HEK293 (cell line): ENCODE measurements around the gene MXRA8.
"Not testable (repeated sequence)": the region's sequence is repeated elsewhere in the genome, so short reads cannot be mapped to it uniquely, and the experiment has no call there.

ENCODE experiments used
- CTCF ChIA-PET: fragments of 350-600 bp; formaldehyde crosslinking; extraction: SDS; loops from one replicate; lab custom pipeline; 2021; ENCODE audit warnings: antibody characterized with exemption; lab: Yijun Ruan, JAX
- POLR2A ChIA-PET: fragments of 300-600 bp; formaldehyde crosslinking; extraction: SDS; loops from one replicate; lab custom pipeline; 2020; ENCODE audit warnings: antibody characterized with exemption, inconsistent platforms; lab: Yijun Ruan, JAX
- H3K27ac ChIP-seq: fragments of 200-500 bp; sonication (Bioruptor generic); 2 replicates; pipeline ENCODE4 v1.5.1; 2014; ENCODE audit warnings: low read depth, low read length, control low read depth, inconsistent platforms; ENCODE audit errors: extremely low read depth
- H3K36me3 ChIP-seq, 2 experiments: fragments of 200-500 bp in 1 of 2; sonication (Bioruptor generic) in 1 of 2; 1 replicate in 1 of 2; 2 replicates in 1 of 2; pipeline ENCODE4 v1.5.1; 2014 to 2017; ENCODE audit warnings: inconsistent platforms in 2 of 2, low read length in 2 of 2; ENCODE audit not compliant: control insufficient read depth in 2 of 2, insufficient read depth in 1 of 2
- H3K4me1 ChIP-seq: fragments of 200-500 bp; sonication (Bioruptor generic); 2 replicates; pipeline ENCODE4 v1.5.1; 2014; ENCODE audit warnings: mild to moderate bottlenecking, low read length, inconsistent platforms; ENCODE audit not compliant: control insufficient read depth, insufficient read depth
- H3K4me3 ChIP-seq: 2 replicates; pipeline ENCODE4 v1.5.1; 2011; ENCODE audit warnings: low read depth, mild to moderate bottlenecking, control low read depth, low read length, moderate library complexity
- H3K9me3 ChIP-seq: fragments of 200-500 bp; sonication (Bioruptor generic); 2 replicates; pipeline ENCODE4 v1.5.1; 2014; ENCODE audit warnings: low read depth, low read length, inconsistent platforms; ENCODE audit not compliant: control insufficient read depth, insufficient read depth
- AEBP2 ChIP-seq: fragments of 450-650 bp; formaldehyde crosslinking; IDR thresholded peaks from 2 replicates; pipeline ENCODE4 v1.5.1; 2016; ENCODE audit warnings: missing biosample characterization, missing genetic modification characterization, borderline replicate concordance
- KLF7 ChIP-seq: fragments of 450-650 bp; formaldehyde crosslinking; IDR thresholded peaks from 2 replicates; pipeline ENCODE4 v1.5.1; 2016; ENCODE audit warnings: missing biosample characterization, missing genetic modification characterization, borderline replicate concordance
- MZF1 ChIP-seq: fragments of 450-650 bp; formaldehyde crosslinking; IDR thresholded peaks from 2 replicates; pipeline ENCODE4 v1.5.1; 2017; ENCODE audit warnings: missing biosample characterization, missing genetic modification characterization, borderline replicate concordance
- SETDB1 ChIP-seq: IDR thresholded peaks from one replicate; pipeline ENCODE4 v1.6.1; 2017; ENCODE audit warnings: mild to moderate bottlenecking, low read length, moderate library complexity, mixed read lengths; ENCODE audit not compliant: insufficient read length
- TSHZ1 ChIP-seq: fragments of 450-650 bp; formaldehyde crosslinking; IDR thresholded peaks from 2 replicates; pipeline ENCODE4 v1.5.1; 2016; ENCODE audit warnings: missing biosample characterization, missing genetic modification characterization, borderline replicate concordance
- ZEB2 ChIP-seq: fragments of 450-650 bp; formaldehyde crosslinking; IDR thresholded peaks from 2 replicates; pipeline ENCODE4 v1.5.1; 2016; ENCODE audit warnings: missing biosample characterization, missing genetic modification characterization
- ZNF114 ChIP-seq: fragments of 450-650 bp; formaldehyde crosslinking; IDR thresholded peaks from 2 replicates; pipeline ENCODE4 v1.5.0; 2017; ENCODE audit warnings: missing biosample characterization, missing genetic modification characterization
- ZNF19 ChIP-seq: fragments of 450-650 bp; formaldehyde crosslinking; IDR thresholded peaks from 2 replicates; pipeline ENCODE4; 2016; ENCODE audit warnings: missing biosample characterization, missing genetic modification characterization, low read depth
- ZNF280D ChIP-seq: fragments of 450-650 bp; formaldehyde crosslinking; IDR thresholded peaks from 2 replicates; pipeline ENCODE4 v1.5.1; 2016; ENCODE audit warnings: missing biosample characterization, missing genetic modification characterization
- ZNF404 ChIP-seq: fragments of 450-650 bp; formaldehyde crosslinking; IDR thresholded peaks from 2 replicates; pipeline ENCODE4 v1.5.1; 2017; ENCODE audit warnings: missing biosample characterization, missing genetic modification characterization
- ZNF521 ChIP-seq: fragments of 450-650 bp; formaldehyde crosslinking; IDR thresholded peaks from 2 replicates; pipeline ENCODE4 v1.5.1; 2017; ENCODE audit warnings: missing biosample characterization, mild to moderate bottlenecking, missing genetic modification characterization
- ZNF776 ChIP-seq: fragments of 450-650 bp; formaldehyde crosslinking; IDR thresholded peaks from 2 replicates; pipeline ENCODE4 v1.5.0; 2017; ENCODE audit warnings: missing biosample characterization, missing genetic modification characterization, borderline replicate concordance
- ZNF791 ChIP-seq: fragments of 450-650 bp; formaldehyde crosslinking; IDR thresholded peaks from 2 replicates; pipeline ENCODE4 v1.5.1; 2016; ENCODE audit warnings: missing biosample characterization, missing genetic modification characterization
- ZSCAN18 ChIP-seq: fragments of 450-650 bp; formaldehyde crosslinking; IDR thresholded peaks from 2 replicates; pipeline ENCODE4 v1.5.1; 2016; ENCODE audit warnings: missing biosample characterization, missing genetic modification characterization
- ZSCAN23 ChIP-seq: fragments of 450-650 bp; formaldehyde crosslinking; IDR thresholded peaks from 2 replicates; pipeline ENCODE4 v1.5.1; 2016; ENCODE audit warnings: missing biosample characterization, missing genetic modification characterization
- TF ChIP-seq, protein P1 (sequence below): fragments of 450-650 bp; formaldehyde crosslinking; IDR thresholded peaks from 2 replicates; pipeline ENCODE4 v1.5.1; 2016; ENCODE audit warnings: missing biosample characterization, missing genetic modification characterization

The MXRA8 gene

DNA sequence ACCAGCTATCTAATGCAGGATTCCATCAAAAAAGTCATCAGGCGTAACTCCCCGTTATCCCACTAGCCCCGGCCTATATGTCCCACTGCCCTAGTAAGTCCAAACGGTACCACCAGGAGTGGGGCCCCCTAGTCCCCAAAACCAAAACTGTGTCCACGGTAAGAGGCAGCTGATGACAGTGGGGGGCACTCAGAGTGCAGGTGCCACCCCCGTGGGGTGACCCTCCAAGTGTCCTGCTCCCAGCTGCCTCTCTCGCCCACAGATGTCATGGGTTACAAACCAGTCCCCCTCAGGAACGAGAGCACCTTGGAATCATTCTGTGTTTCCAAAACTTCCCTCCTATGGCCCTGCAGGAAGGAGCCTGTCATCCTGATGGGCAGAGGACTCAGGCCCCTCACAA is 27.6 kb upstream of the MXRA8 start:
- ChIA-PET POLR2A (interaction anchor here (4.6 kb wide), 1 partner anchor 14 kb away, joined by 15 read pairs; the partner anchor contains the start of gene CCNL2), CTCF (interaction anchor here (0.6 to 1.5 kb wide), 6 partner anchors 9 to 56 kb away, joined by 3 to 5 read pairs (median 3); partner anchors contain the start of gene CCNL2)
- H3K9me3 ChIP-seq = no peaks in the 10 kb centered on the region
- H3K4me1 ChIP-seq = no peaks in the 10 kb centered on the region
- H3K4me3 ChIP-seq = no peak overlapping the region
- TF ChIP-seq AEBP2 (tag by site-specific recombination) (no peak), ZNF776 (tag by site-specific recombination) (no peak), SETDB1 (no peak), ZNF19 (tag by site-specific recombination) (no peak), ZSCAN18 (tag by site-specific recombination) (no peak), ZNF404 (tag by site-specific recombination) (no peak), ZSCAN23 (tag by site-specific recombination) (no peak), MZF1 (tag by site-specific recombination) (no peak), ZNF280D (no peak), ZNF791 (tag by site-specific recombination) (no peak), KLF7 (tag by site-specific recombination) (no peak)
- H3K36me3 ChIP-seq = peaks cover 35 to 82% of the 10 kb centered on the region in 2 experiments
- no peak overlapping the region for H3K27ac ChIP-seq

- H3K4me3 ChIP-seq, H3K9me3 ChIP-seq, H3K4me1 ChIP-seq, H3K27ac ChIP-seq: not testable (repeated sequence)
- peaks cover 32 to 82% of the 10 kb centered on the region in 2 experiments for H3K36me3 ChIP-seq
- ChIA-PET POLR2A (interaction anchor here (1.9 kb wide), 1 partner anchor 10 kb away, joined by 12 read pairs; no protein-coding TSS in a partner anchor), CTCF (interaction anchor here (0.6 to 1.3 kb wide), 4 partner anchors 10 to 57 kb away, joined by 3 to 4 read pairs (median 3); partner anchors contain the start of gene CCNL2)
Measured at GRCh38 chr1:1385339-1385738, 27.0 kb upstream of the MXRA8 start.

DNA sequence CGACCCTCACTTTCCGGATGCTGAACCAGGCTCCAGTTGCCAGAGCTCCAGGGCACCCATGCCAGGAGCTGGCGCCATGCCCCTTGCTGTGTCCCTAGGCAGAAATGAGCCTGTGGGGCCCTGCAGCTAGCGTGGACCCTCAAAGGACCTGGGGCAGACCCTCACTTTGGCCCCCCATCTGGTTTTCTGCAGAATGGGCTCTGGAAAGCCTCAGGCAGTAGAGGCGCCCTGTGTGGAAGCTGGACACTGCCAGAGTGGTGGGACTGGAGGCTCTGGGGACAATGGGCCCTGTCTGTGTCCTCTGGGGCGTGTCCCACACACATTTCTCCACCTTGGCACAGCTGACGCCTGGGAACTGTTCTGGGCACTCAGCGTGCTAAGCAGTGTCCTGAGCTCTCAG is 22.9 kb upstream of the MXRA8 start:
- Histone ChIP-seq H3K27ac (no peak overlapping the region), H3K9me3 (no peaks in the 10 kb centered on the region), H3K36me3 (peaks cover 6 to 51% of the 10 kb centered on the region in 2 experiments; a peak in 2 of 3 replicates), H3K4me3 (no peak overlapping the region), H3K4me1 (no peaks in the 10 kb centered on the region)
- POLR2A ChIA-PET = interaction anchor here (1.1 kb wide), 1 partner anchor 18 kb away, joined by 4 read pairs; the partner anchor contains the start of gene CCNL2
- CTCF ChIA-PET = interaction anchor here (0.6 kb wide), 2 partner anchors 18 to 26 kb away, joined by 3 to 4 read pairs; partner anchors contain the start of gene CCNL2
- TF ChIP-seq ZNF114 (tag by site-specific recombination) (no peak), ZEB2 (tag by site-specific recombination) (no peak), ZNF521 (tag by site-specific recombination) (no peak), KLF7 (tag by site-specific recombination) (no peak), TSHZ1 (tag by site-specific recombination) (no peak)
- TF ChIP-seq, protein P1, sequence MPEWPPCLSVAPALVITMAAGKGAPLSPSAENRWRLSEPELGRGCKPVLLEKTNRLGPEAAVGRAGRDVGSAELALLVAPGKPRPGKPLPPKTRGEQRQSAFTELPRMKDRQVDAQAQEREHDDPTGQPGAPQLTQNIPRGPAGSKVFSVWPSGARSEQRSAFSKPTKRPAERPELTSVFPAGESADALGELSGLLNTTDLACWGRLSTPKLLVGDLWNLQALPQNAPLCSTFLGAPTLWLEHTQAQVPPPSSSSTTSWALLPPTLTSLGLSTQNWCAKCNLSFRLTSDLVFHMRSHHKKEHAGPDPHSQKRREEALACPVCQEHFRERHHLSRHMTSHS (tag by site-specific recombination) = no peak
